Gastrocnemius medialis (tissue), 4 donors: Measurements from ENCODE around the gene ACOXL.

Experiments
- CTCF ChIP-seq, 5 experiments: fragments of 450-650 bp in 3 of 5; fragments of 200-600 bp in 2 of 5; sonication (generic) in 2 of 5; IDR thresholded peaks in 4 of 5; conservative IDR thresholded peaks in 1 of 5; 1 replicate in 4 of 5; 2 replicates in 1 of 5; pipeline ENCODE4 v1.5.1; 2016 to 2019; ENCODE audit warnings: antibody characterized with exemption in 5 of 5, mild to moderate bottlenecking in 3 of 5, moderate library complexity in 3 of 5
- POLR2A ChIP-seq, 2 donors: fragments of 450-650 bp; IDR thresholded peaks; one replicate each; pipeline ENCODE4 v1.6.1; 2017; ENCODE audit warnings: antibody characterized with exemption in 2 of 2, mild to moderate bottlenecking in 2 of 2, moderate library complexity in 2 of 2

GRCh38 chr2:110815938-110816337 lies 83.6 kb downstream of the ACOXL start:
- no peak for TF ChIP-seq CTCF (IDR thresholded peaks at IDR 0.05 in 4 of 5, conservative IDR thresholded peaks at IDR 0.05 in 1 of 5)
- no peak for TF ChIP-seq POLR2A (IDR thresholded peaks at IDR 0.05)
